AML-193 (cell line): ENCODE measurements around the gene ENTPD2.

Experiments used
- DNase-seq, 2 experiments: peaks; one replicate each; lab custom pipeline; 2025; lab: John Stamatoyannopoulos, UW

Gene ENTPD2

DNA sequence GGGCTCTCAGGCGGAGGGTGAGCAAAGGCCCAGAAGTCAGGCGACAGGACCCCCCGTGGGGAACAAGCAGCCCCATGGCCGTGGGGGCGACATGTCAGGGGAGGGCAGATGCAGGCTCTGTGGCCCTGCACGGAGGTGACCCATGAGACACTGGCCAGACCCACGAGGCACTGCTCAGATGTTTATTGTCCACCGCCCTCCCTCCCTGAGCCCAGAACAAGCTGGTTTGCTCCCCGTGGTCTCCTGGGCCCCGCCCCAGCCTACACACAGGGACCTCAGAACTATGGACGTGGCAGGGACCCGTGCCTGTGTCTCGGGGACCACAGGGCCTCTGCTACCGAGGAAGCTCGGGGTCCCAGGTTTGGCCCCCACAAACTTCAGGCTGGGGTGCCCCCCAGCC lies 23.9 kb downstream of the ENTPD2 start:
- peak in 1 of 2 experiments; percentile 38 for DNase-seq

DNA sequence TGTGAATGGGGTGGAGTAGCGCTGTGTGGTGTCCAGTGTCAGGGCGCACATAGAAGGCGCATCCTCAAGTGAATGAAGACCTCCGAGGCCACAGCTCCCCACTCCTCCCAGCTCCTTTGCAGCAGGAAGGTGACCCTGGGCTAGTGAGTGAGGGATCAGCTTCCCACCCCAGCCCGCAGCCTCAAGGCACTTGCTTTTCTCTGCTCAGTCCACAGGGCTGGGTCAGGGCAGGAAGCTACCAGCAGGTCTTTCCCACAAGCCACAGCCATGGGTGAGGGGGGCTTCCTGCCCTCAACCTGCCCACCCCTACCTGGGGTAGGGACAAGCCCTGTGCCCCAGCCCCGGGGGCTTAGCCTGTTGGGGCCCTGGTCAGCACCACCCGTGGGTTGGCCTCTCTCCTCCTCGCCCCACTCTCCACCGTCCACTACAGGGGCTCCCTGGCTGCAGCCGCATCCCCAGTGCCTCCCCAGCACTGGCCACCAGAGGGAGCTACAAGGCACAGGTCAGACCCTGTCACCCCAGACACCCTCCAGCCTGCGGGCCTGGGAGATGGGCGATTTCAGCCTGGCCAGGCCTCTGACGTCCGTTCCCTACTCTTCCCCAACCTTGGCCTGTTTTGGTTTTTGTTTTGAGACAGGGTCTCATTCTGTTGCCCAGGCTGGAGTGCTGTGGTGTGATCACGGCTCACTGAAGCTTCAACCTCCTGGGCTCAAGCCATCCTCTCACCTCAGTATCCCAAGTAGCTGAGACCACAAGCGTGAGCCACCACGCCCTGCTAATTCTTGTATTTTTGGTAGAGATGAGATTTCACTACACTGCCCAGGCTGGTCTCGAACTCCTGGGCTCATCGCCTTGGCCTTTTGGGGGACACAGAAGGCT lies 24.6 kb downstream of the ENTPD2 start:
- peak; percentile 73 to 78 for DNase-seq

DNA sequence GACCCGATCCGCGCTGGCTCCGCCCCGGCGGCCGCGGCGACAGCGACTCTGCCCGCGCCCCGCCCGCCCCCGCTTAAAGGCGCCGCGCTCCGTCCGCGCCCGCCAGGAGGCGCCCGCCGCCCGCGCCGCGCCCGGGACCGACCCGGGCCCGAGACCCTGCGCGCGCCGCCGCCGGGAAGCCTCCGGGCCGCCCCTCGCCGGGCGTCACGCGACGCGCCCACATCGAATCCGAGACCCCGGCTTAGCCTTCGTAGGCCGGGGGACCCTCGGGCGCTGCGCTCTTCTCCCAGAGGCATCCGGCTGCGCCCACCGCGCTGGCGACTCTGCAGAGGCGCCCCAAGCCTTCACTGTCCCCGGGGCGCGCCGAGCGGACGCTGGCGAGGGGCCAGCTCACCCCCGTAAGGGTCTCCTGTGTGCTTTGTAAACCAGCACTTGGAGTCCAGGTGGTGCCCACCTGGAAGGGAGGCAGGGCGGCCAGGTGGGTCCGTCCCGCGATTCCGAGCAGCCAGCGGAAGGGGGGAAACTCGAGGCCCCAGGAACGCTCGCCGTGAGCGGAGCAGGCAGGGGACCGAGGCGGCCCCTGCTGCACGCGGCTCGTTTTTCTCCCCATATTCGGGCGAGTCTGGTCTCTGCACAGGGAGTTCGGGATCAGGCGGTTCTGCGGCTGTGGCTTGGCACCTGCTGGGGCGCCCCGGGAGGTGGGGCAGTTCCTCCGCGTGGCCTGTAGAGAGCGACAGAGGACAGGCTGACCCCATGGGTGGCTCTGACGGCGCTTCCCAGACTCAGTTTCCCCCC lies 25.4 kb downstream of the ENTPD2 start:
- peak; percentile 63 to 67 for DNase-seq

DNA sequence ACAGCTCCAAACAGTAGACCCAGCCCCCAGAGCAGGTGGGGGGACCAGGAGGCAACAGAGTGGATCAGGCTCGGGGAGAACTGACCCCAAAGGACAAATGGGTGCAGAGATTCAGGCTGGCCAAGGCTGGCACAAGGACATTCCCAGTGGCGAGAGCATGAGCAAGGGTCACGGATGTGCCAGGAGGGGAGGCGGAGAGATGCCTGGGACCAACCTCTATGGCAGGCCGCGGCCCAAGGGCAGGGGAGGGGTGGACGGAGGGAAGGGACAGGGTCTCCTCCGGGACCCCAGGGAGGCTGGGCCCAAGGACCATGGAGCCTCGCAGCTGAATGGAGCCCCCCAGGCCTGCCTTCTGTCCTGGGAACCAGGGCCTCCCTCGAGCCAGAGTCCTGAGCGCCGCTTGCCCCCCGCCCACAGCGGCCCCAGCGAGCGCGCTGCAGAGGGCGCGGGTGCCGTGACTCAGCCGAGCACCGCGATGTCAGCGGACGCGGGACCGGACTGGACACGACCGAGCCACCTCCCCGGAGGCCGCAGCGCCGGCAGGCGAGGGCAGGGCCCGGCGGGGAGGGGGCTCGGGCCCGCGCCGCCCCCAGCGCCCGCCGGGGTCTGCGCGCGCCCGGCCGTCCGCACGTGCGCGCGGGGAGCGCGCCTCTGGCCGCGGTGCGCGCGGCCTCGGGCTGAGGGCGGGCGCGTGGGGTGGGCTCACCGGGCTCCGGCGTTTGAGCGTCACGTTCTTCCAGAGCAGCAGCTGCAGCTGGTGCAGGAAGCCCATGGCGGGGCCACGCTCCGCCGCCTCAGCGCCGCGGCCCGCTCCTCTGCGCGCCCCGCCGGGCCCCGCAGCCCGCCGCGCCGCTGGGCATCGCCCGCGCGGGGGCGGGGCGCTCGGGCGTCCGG lies 26.2 kb downstream of the ENTPD2 start, which contains the start of gene ABCA2:
Gene ABCA2 (minus strand): TSS at position 869 of the 894 bp plus-strand sequence. CDS start 97 bp downstream, at position 772.
- no peak for DNase-seq

DNA sequence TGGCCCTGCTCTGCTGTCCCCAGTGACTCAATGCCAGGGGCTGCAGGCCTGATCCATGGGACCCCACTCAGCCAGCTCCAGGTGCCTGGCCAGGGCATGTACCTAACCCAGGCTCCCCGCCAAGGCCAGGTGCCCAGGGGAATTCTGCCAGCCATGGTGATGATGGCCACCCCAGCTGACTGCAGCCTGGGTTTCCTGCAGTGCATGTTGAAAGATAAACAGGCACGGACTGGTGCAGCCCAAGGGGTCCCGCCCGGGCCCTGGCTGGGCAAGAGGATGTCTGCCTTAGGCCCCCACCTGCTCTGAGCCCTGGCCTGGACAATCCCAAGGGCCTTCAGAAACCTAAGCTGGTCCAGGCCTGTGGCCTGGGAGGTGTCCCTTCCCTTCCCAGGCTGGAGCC lies 27.0 kb downstream of the ENTPD2 start:
- DNase-seq = no peak

GRCh38 chr9:137026384-137026783 lies 27.5 kb downstream of the ENTPD2 start:
- no peak for DNase-seq

GRCh38 chr9:137025517-137025966 lies 28.3 kb downstream of the ENTPD2 start:
- no peak for DNase-seq

DNA sequence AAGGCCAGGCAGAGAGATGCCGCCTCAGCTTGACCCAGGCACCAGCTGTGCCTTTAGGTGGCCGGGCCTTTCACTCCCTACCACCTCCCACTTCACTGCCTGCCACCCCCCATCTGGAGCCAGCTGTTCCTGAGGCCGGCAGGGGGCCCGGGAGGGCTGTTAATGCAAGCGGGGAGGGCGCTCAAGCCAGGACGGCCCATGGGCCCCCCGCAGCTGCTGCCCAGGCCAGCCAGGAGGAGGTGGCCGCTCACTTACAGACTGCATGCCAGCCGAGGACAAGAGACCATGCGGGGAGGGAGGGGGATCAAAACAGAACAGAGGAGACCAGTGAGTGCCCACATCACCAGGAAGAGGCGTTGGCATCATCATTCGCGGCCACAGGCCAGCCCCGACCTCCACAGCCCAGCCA lies 30.3 kb downstream of the ENTPD2 start:
- no peak for DNase-seq

- DNase-seq = no peak
Measured at GRCh38 chr9:137023157-137023556, 30.7 kb downstream of the ENTPD2 start.

GRCh38 chr9:137022662-137023008 lies 31.2 kb downstream of the ENTPD2 start:
- DNase-seq = no peak

GRCh38 chr9:137021979-137022661 lies 31.7 kb downstream of the ENTPD2 start:
- DNase-seq = peak; percentile 43 to 53

GRCh38 chr9:137021568-137021978 lies 32.3 kb downstream of the ENTPD2 start:
- DNase-seq = no peak

- DNase-seq = no peak
Measured at GRCh38 chr9:137020771-137021567, 32.9 kb downstream of the ENTPD2 start.

GRCh38 chr9:137019891-137020683 lies 33.8 kb downstream of the ENTPD2 start:
- no peak for DNase-seq

- no peak for DNase-seq
Measured at GRCh38 chr9:137018761-137019559, 34.9 kb downstream of the ENTPD2 start.

DNA sequence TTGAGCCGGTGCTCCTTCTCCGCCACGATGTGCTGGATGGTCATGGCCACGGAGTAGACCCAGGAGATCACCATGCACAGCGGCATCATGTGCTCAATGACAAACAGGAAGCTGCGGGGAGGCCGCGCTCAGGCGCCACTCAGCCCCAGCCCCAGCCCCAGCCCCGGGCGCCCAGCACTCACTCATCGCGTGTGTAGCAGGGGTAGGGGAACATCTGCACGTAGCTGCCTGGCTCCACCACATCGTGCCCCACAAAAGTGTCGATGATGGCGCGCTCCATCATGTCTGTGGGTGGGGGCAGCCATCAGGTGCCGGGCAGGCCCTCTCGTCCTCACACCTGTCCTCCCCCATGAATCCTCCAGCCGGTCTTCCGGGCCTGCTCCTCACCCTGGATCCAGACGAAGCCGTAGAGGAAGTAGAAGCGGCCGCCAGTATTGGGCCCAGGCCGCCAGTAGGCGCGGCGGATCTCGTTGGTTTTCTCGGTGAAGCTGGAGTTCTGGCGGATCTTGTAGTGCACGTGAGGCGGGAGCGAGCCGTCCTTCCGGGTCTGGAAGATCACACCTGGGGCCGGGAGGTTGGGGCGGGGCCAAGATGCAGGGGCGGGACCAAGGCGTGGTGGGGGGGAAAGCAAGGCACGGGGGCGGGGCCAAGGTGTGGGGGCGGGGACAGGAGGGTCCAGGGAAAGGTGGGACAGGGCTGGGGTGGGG lies 35.9 kb downstream of the ENTPD2 start:
- DNase-seq = no peak

- DNase-seq = no peak
Measured at GRCh38 chr9:137017071-137017470, 36.8 kb downstream of the ENTPD2 start.

- DNase-seq = no peak
Measured at GRCh38 chr9:137016436-137016835, 37.4 kb downstream of the ENTPD2 start.
